Peyer's patch (tissue), 4 donors: ENCODE data around the gene GPC3.

Experiments used
- CTCF ChIP-seq, 6 experiments: fragments of 450-650 bp in 4 of 6; fragments of 200-600 bp in 2 of 6; sonication (generic) in 1 of 6; IDR thresholded peaks; one replicate each; pipeline ENCODE4 v1.5.1; 2017 to 2019; ENCODE audit warnings: antibody characterized with exemption in 6 of 6, mild to moderate bottlenecking in 3 of 6, moderate library complexity in 1 of 6
- POLR2A ChIP-seq, 2 donors: fragments of 450-650 bp; IDR thresholded peaks; one replicate each; pipeline ENCODE4 v1.5.1; 2017; ENCODE audit warnings: antibody characterized with exemption in 2 of 2, mild to moderate bottlenecking in 2 of 2, moderate library complexity in 2 of 2

- no peak for TF ChIP-seq POLR2A (IDR thresholded peaks at IDR 0.05)
- TF ChIP-seq CTCF (IDR thresholded peaks at IDR 0.05), result no peak
Observed at GRCh38 chrX:133984857-133985163, 584 bp downstream of the GPC3 start.
